ENCODE measurements around the gene ST8SIA2. TPM values are rescaled to one million over a fixed set of nuclear protein-coding genes. Genes with fewer than 3 reads are reported as not detected.
A peak's percentile ranks its signal among the peaks of the same experiment; 100 is the strongest.

ST8SIA2 gene
- total and polyA plus RNA-seq, 3 donors from 2014 or later = 0.12 to 0.31 (median 0.24) TPM

- Histone ChIP-seq H3K4me3 (no peak overlapping the region), H3K9me3 (no peaks in the 10 kb centered on the region), H3K36me3 (ENCODE audit: low read depth, missing control alignments) (no peaks in the 10 kb centered on the region), H3K27ac (no peak overlapping the region), H3K27me3 (no peaks in the 10 kb centered on the region), H3K4me1 (no peaks in the 10 kb centered on the region)
- 65 to 78% methylated on average over 1 of the region's 1 CpG for WGBS, 2 donors
- TF ChIP-seq CTCF (IDR thresholded peaks at IDR 0.05) = no peak
- TF ChIP-seq POLR2A (IDR thresholded peaks at IDR 0.05) = no peak
- DNase-seq = no peak
- intact Hi-C loops (cut with DNase I; ENCODE audit: low total_unique reads) = no loop called here
Measured at GRCh38 chr15:92375057-92375456, 18.6 kb upstream of the ST8SIA2 start.

GRCh38 chr15:92376109-92376508 lies 17.6 kb upstream of the ST8SIA2 start:
- no peak overlapping the region for H3K4me3 ChIP-seq
- WGBS, 2 donors = 66 to 78% methylated on average over 3 of the region's 3 CpGs
- no peaks in the 10 kb centered on the region for H3K9me3 ChIP-seq
- no peaks in the 10 kb centered on the region for H3K4me1 ChIP-seq
- DNase-seq = no peak
- no peak overlapping the region for H3K27ac ChIP-seq
- TF ChIP-seq CTCF (IDR thresholded peaks at IDR 0.05) = no peak
- no peak for TF ChIP-seq POLR2A (IDR thresholded peaks at IDR 0.05)
- H3K27me3 ChIP-seq = no peaks in the 10 kb centered on the region
- intact Hi-C loops (cut with DNase I; ENCODE audit: low total_unique reads) = no loop called here
- no peaks in the 10 kb centered on the region for H3K36me3 ChIP-seq (ENCODE audit: low read depth, missing control alignments)

GRCh38 chr15:92377083-92377789 lies 16.4 kb upstream of the ST8SIA2 start:
- no peak for TF ChIP-seq POLR2A (IDR thresholded peaks at IDR 0.05)
- TF ChIP-seq CTCF (IDR thresholded peaks at IDR 0.05) = no peak
- 83 to 87% methylated on average over 10 of the region's 10 CpGs for WGBS, 2 donors
- Histone ChIP-seq H3K27me3 (no peaks in the 10 kb centered on the region), H3K4me1 (no peaks in the 10 kb centered on the region), H3K9me3 (no peaks in the 10 kb centered on the region), H3K36me3 (ENCODE audit: low read depth, missing control alignments) (no peaks in the 10 kb centered on the region), H3K27ac (no peak overlapping the region), H3K4me3 (no peak overlapping the region)
- intact Hi-C loops (cut with DNase I; ENCODE audit: low total_unique reads) = no loop called here
- DNase-seq = no peak

- peak; percentile 44 for DNase-seq
- Histone ChIP-seq H3K4me3 (no peak overlapping the region), H3K4me1 (no peaks in the 10 kb centered on the region), H3K36me3 (ENCODE audit: low read depth, missing control alignments) (no peaks in the 10 kb centered on the region), H3K27me3 (no peaks in the 10 kb centered on the region), H3K27ac (no peak overlapping the region), H3K9me3 (no peaks in the 10 kb centered on the region)
- 41 to 49% methylated on average over 10 of the region's 10 CpGs for WGBS, 2 donors
- intact Hi-C loops (cut with DNase I; ENCODE audit: low total_unique reads) = no loop called here
- no peak for TF ChIP-seq POLR2A (IDR thresholded peaks at IDR 0.05)
- peak; percentile 18 to 48 (median 41) for TF ChIP-seq CTCF (IDR thresholded peaks at IDR 0.05)
Measured at GRCh38 chr15:92383519-92384324, 10.0 kb upstream of the ST8SIA2 start.
